PFSK-1 (cell line): ENCODE data around the gene NDOR1.

Experiments
- POLR2AphosphoS5 ChIP-seq: IDR thresholded peaks from 2 replicates; pipeline ENCODE4 v1.6.1; 2012; ENCODE audit warnings: low read depth, mild to moderate bottlenecking, control low read depth, low read length, moderate library complexity
- TF ChIP-seq, protein P1 (sequence below), 2 experiments: IDR thresholded peaks; 2 replicates each; pipeline versions ENCODE4 v1.6.1 to v1.8.0; 2011 to 2012; ENCODE audit warnings: low read depth in 2 of 2, low read length in 2 of 2, control low read depth in 1 of 2, inconsistent platforms in 1 of 2, mild to moderate bottlenecking in 1 of 2, moderate library complexity in 1 of 2; ENCODE audit not compliant: insufficient read depth in 1 of 2

DNA sequence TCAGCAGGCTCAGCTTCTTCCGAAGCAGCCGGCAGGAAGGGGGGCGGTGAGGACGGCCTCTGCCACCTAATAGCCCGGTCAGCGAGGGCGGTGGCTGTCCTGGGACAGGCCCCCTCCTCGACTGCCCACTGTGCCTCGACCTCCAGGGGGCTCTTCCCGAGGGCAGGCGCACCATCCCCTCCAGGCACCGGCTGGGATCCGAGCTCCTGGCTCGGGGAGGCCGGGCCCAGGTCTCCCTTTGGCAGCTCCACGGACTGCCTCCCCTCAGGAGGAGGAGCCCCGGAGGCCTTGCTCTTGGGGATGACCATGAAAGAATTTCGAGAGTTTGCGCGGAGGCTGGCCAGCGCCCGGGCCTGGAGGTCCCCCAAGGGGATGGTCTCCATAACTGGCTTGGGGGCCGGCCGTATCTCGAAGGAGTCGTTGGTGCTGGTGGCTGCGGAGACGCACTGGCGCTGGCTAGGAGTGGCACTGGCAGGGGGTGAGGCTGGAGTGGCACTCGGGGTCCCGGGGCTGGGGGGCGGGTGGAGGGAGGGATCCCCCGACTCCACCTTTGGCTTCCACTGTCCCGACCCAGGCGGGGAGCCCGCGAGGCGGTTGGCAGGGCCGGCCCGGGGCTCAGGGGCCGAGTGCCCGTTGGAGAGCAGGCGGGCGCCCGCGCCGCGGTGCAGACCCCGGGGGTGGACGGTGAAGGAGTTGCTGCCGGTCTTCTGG, 5.9 kb upstream of the NDOR1 start:
- TF ChIP-seq, protein P1, sequence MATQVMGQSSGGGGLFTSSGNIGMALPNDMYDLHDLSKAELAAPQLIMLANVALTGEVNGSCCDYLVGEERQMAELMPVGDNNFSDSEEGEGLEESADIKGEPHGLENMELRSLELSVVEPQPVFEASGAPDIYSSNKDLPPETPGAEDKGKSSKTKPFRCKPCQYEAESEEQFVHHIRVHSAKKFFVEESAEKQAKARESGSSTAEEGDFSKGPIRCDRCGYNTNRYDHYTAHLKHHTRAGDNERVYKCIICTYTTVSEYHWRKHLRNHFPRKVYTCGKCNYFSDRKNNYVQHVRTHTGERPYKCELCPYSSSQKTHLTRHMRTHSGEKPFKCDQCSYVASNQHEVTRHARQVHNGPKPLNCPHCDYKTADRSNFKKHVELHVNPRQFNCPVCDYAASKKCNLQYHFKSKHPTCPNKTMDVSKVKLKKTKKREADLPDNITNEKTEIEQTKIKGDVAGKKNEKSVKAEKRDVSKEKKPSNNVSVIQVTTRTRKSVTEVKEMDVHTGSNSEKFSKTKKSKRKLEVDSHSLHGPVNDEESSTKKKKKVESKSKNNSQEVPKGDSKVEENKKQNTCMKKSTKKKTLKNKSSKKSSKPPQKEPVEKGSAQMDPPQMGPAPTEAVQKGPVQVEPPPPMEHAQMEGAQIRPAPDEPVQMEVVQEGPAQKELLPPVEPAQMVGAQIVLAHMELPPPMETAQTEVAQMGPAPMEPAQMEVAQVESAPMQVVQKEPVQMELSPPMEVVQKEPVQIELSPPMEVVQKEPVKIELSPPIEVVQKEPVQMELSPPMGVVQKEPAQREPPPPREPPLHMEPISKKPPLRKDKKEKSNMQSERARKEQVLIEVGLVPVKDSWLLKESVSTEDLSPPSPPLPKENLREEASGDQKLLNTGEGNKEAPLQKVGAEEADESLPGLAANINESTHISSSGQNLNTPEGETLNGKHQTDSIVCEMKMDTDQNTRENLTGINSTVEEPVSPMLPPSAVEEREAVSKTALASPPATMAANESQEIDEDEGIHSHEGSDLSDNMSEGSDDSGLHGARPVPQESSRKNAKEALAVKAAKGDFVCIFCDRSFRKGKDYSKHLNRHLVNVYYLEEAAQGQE (IDR thresholded peaks at IDR 0.05; ENCODE audit: insufficient read depth in 1 of 2, low read depth in 2 of 2, low read length in 2 of 2): no peak
- TF ChIP-seq POLR2AphosphoS5: no peak
